Suprapubic skin (tissue), 4 donors: ENCODE results near the gene FLNB. TPM values are rescaled to one million over a fixed set of nuclear protein-coding genes. Genes with fewer than 3 reads are reported as not detected.

Experiments used
- DNase-seq, 2 donors: peaks; one replicate each; pipeline ENCODE4 v3.0.0-alpha.2; 2019; ENCODE audit warnings: low spot score in 2 of 2
- H3K27ac ChIP-seq: fragments of 200-600 bp; sonication (generic); one replicate; pipeline ENCODE4 v1.5.1; 2019
- H3K27me3 ChIP-seq: fragments of 200-600 bp; sonication (generic); one replicate; pipeline ENCODE4 v1.5.1; 2019
- H3K36me3 ChIP-seq: fragments of 200-600 bp; sonication (generic); one replicate; pipeline ENCODE4 v1.5.1; 2019
- H3K4me1 ChIP-seq: fragments of 200-600 bp; sonication (generic); one replicate; pipeline ENCODE4 v1.5.1; 2019
- H3K4me3 ChIP-seq: fragments of 200-600 bp; sonication (generic); one replicate; pipeline ENCODE4 v1.5.1; 2019; ENCODE audit warnings: mild to moderate bottlenecking
- H3K9me3 ChIP-seq: fragments of 200-600 bp; sonication (generic); one replicate; pipeline ENCODE4 v1.5.1; 2019
- EP300 ChIP-seq: sonication (generic); formaldehyde crosslinking; IDR thresholded peaks from one replicate; pipeline ENCODE4 v1.6.1; 2017; ENCODE audit warnings: antibody characterized with exemption
- POLR2A ChIP-seq, 2 donors: fragments of 450-650 bp; IDR thresholded peaks; one replicate each; pipeline ENCODE4 v1.6.1; 2017; ENCODE audit warnings: antibody characterized with exemption in 2 of 2, mild to moderate bottlenecking in 2 of 2, moderate library complexity in 2 of 2
- POLR2AphosphoS5 ChIP-seq, 3 donors: sonication (generic); formaldehyde crosslinking; IDR thresholded peaks; one replicate each; pipeline ENCODE4 v1.6.1; 2017; ENCODE audit warnings: antibody characterized with exemption in 3 of 3
- WGBS: methylation state at CpG from one replicate; pipeline ENCODE4 v1.1.5; 2018; 5-methylcytosine and 5-hydroxymethylcytosine counted together
- total RNA-seq, 4 donors: library from RNA; depleted of rRNA; stranded (reverse); fragments of >200 nt; gene quantifications; one replicate each; pipeline ENCODE4 v1.1.0, GENCODE V29; 2016
- TF ChIP-seq, protein P1 (sequence below), 2 donors: fragments of 200-600 bp in 1 of 2; fragments of 450-650 bp in 1 of 2; sonication (generic) in 1 of 2; IDR thresholded peaks; one replicate each; pipeline ENCODE4 v1.5.1; 2016 to 2019; ENCODE audit warnings: antibody characterized with exemption in 2 of 2, mild to moderate bottlenecking in 1 of 2, moderate library complexity in 1 of 2

The FLNB gene
- total RNA-seq, 4 donors from 2014 or later = 143 to 186 (median 150) TPM

DNA sequence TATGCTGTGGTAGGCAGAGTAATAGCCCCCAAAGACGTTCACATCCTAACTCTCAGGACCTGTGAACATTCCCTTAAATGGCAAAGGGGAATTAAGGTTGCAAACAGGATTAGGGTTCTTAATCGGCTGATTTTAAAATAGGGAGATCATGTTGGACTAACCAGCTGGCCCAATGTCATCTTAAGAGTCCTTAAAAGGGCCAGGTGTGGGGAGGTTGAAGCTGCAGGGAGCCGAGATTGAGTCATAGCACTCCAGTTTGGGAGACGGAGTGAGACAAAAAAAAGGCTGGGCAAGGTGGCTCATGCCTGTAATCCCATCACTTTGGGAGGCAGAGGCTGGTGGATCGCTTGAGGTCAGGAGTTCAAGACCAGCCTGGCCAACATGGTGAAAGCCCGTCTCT, 1.6 kb upstream of the FLNB start:
- DNase-seq = no peak
- Histone ChIP-seq H3K4me1 (peaks cover 40% of the 10 kb centered on the region), H3K36me3 (no peaks in the 10 kb centered on the region), H3K27ac (no peak overlapping the region), H3K9me3 (no peaks in the 10 kb centered on the region), H3K27me3 (no peaks in the 10 kb centered on the region), H3K4me3 (no peak overlapping the region)
- TF ChIP-seq EP300 (no peak), POLR2AphosphoS5 (IDR thresholded peaks at IDR 0.05) (no peak), POLR2A (IDR thresholded peaks at IDR 0.05) (no peak)
- TF ChIP-seq, protein P1, sequence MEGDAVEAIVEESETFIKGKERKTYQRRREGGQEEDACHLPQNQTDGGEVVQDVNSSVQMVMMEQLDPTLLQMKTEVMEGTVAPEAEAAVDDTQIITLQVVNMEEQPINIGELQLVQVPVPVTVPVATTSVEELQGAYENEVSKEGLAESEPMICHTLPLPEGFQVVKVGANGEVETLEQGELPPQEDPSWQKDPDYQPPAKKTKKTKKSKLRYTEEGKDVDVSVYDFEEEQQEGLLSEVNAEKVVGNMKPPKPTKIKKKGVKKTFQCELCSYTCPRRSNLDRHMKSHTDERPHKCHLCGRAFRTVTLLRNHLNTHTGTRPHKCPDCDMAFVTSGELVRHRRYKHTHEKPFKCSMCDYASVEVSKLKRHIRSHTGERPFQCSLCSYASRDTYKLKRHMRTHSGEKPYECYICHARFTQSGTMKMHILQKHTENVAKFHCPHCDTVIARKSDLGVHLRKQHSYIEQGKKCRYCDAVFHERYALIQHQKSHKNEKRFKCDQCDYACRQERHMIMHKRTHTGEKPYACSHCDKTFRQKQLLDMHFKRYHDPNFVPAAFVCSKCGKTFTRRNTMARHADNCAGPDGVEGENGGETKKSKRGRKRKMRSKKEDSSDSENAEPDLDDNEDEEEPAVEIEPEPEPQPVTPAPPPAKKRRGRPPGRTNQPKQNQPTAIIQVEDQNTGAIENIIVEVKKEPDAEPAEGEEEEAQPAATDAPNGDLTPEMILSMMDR (IDR thresholded peaks at IDR 0.05) = no peak
- WGBS = 62% methylated on average over 6 of the region's 6 CpGs

DNA sequence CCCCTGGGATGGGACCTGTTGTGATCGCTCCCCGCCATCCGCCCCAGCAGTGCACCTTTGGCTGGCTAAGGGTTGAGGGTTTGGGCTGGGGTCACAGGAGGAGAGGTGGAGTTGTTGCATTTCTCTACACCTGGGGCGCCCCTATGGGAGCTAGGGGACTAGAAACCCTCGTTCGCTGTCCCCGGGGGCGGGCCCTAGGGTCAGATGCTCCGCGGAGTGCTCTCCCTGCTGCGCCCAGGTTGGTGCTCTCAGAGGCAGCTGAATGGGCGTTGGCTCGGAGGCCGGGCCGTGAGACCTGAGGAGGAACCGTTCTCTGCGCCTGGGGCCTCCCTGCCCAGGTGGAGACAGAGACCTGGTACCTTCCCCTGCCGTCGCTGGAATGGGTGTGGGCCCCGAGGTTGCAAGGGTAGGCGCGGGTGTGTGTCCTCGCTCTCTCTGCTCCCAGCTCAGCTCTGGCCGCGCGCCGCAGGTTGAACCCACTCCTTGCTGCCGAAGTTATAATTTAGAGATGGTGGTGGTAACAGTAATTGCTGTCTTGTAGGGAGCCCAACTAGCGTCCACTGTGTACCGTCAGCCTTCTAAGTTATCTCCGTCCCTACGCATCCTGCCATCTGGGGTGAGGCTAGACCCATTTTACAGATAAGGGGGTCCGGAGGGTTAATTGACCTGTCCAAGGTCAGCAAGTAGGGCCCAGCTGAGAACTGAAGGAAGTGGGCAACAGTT, 965 bp downstream of the FLNB start:
- Histone ChIP-seq H3K4me1 (peaks cover 65% of the 10 kb centered on the region), H3K9me3 (no peaks in the 10 kb centered on the region), H3K36me3 (no peaks in the 10 kb centered on the region), H3K27me3 (no peaks in the 10 kb centered on the region), H3K4me3 (peak overlapping the region; percentile 74), H3K27ac (peak overlapping the region; percentile 89)
- no peak for TF ChIP-seq POLR2A (IDR thresholded peaks at IDR 0.05)
- no peak for TF ChIP-seq EP300
- TF ChIP-seq, protein P1 (IDR thresholded peaks at IDR 0.05) = no peak
- no peak for TF ChIP-seq POLR2AphosphoS5 (IDR thresholded peaks at IDR 0.05)
- peak; percentile 75 to 82 for DNase-seq
- 27% methylated on average over 18 of the region's 33 CpGs for WGBS

DNA sequence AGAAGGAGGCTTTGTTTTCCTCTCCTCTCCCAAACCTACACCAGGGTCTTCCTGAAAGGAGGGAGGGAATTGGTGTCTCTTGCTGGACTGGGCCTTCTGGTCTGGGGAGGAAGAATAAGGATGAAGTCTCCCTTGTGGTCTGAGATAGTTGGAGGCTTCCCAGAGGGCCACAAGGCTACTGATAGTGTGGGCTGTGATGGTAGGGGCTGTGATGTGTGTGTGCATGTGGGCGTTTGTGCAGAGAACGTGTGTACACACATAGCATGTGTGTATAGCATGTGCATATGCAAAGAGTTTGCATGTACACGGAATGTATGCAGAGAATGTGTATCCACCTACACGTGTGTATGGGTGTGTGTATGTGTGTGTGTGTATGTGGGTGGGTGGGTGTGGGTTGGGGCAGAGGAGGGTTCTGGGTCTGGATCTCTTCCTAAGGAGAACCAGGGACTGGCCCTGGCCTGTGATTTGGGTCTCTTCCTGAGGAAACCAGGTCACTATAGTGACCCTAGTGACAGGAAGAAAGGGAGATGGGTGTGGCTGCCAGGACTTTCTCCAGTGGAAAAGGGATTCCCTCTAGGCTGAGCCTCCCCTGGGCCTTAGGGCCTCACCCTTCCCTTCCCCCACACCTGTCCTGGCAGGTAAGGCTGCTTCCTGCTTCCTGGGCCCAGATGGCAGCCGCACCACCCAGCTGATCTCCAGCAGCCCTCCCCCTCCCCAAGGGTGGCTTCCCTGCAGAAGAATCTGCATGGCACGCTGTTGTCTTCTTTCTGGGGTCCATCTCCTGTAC, 1.7 kb downstream of the FLNB start:
- H3K27ac ChIP-seq = peak overlapping the region; percentile 89
- H3K4me1 ChIP-seq = peaks cover 72% of the 10 kb centered on the region
- TF ChIP-seq POLR2AphosphoS5 (IDR thresholded peaks at IDR 0.05) (peak in 1 of 3 donors; percentile 58), EP300 (no peak)
- H3K9me3 ChIP-seq = no peaks in the 10 kb centered on the region
- no peaks in the 10 kb centered on the region for H3K36me3 ChIP-seq
- H3K27me3 ChIP-seq = no peaks in the 10 kb centered on the region
- peak overlapping the region; percentile 74 for H3K4me3 ChIP-seq
- 19% methylated on average over 6 of the region's 6 CpGs for WGBS
- DNase-seq = no peak

DNA sequence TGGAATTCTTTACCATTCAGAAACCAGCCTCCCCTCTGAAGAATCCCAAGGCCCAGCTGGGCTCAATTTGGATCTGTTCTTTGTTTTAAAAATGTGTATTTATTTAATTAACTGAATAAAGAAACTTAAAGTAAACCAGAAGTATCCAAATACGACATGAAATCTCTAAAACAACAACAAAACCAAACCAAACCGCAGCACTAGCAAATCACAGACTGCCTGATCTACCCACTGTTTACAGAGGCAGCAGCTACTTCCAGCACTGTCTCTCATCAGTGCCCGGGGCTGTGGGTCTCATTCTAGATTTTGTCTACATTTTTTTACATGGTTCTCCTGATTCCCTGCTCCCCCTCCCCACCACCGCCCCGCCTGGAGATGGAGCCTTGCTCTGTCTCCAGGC, 2.3 kb downstream of the FLNB start:
- Histone ChIP-seq H3K36me3 (no peaks in the 10 kb centered on the region), H3K27ac (peak overlapping the region; percentile 89), H3K4me1 (peaks cover 78% of the 10 kb centered on the region), H3K4me3 (peak overlapping the region; percentile 74), H3K27me3 (no peaks in the 10 kb centered on the region), H3K9me3 (no peaks in the 10 kb centered on the region)
- no peak for DNase-seq
- no peak for TF ChIP-seq POLR2AphosphoS5 (IDR thresholded peaks at IDR 0.05)
- TF ChIP-seq, protein P1 (IDR thresholded peaks at IDR 0.05) = no peak
- no peak for TF ChIP-seq EP300
- no peak for TF ChIP-seq POLR2A (IDR thresholded peaks at IDR 0.05)
- 26% methylated on average over 5 of the region's 5 CpGs for whole genome bisulfite sequencing

DNA sequence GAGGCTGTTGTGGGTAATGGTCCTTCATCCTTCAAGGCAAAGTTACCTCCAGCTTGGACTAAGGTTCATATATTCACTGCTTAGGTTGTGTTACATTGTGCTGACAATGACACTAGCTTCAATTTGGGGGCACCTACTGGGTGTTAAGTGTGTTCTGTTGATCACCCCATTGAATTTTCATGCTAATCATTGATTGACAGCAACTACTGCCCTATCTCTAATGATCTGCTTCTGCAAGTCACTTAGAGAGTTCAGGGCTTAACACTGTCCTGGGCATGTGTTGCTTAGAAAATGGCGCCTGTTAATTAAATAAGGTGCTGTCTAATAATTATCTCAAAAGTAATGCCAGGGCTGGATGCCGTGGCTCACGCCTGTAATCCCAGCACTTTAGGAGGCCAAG, 3.4 kb downstream of the FLNB start:
- Histone ChIP-seq H3K36me3 (no peaks in the 10 kb centered on the region), H3K27me3 (no peaks in the 10 kb centered on the region), H3K27ac (peak overlapping the region; percentile 89), H3K4me1 (peaks cover 81% of the 10 kb centered on the region), H3K4me3 (peak overlapping the region; percentile 74), H3K9me3 (no peaks in the 10 kb centered on the region)
- no peak for DNase-seq
- TF ChIP-seq POLR2AphosphoS5 (IDR thresholded peaks at IDR 0.05) = no peak
- TF ChIP-seq EP300 = no peak
- TF ChIP-seq, protein P1 (IDR thresholded peaks at IDR 0.05) = no peak
- TF ChIP-seq POLR2A (IDR thresholded peaks at IDR 0.05) = no peak
- WGBS = 42% methylated on average over 3 of the region's 3 CpGs
